Spleen (tissue), 11 donors: Measurements from ENCODE around the gene CCDC7. TPM values are rescaled to one million over a fixed set of nuclear protein-coding genes. Genes with fewer than 3 reads are reported as not detected.
"Not testable (repeated sequence)": the region's sequence is repeated elsewhere in the genome, so short reads cannot be mapped to it uniquely, and the experiment has no call there.

Experiments
- DNase-seq: peaks from one replicate; pipeline ENCODE4 v3.0.0-alpha.2; 2020
- H3K27ac ChIP-seq, 8 donors: fragments of 200-600 bp; sonication (generic) in 7 of 8; 1 replicate in 4 of 8; 2 replicates in 4 of 8; pipeline versions ENCODE4 v1.5.0 to v1.8.0; 2016 to 2021; ENCODE audit warnings: inconsistent platforms in 4 of 8, mild to moderate bottlenecking in 4 of 8, moderate library complexity in 1 of 8
- H3K27me3 ChIP-seq, 7 donors: fragments of 200-600 bp; sonication (generic) in 6 of 7; replicated peaks in 1 of 7; 1 replicate in 4 of 7; 2 replicates in 3 of 7; pipeline versions ENCODE4 v1.5.0 to v1.8.0; 2016 to 2021; ENCODE audit warnings: inconsistent platforms in 3 of 7, mild to moderate bottlenecking in 1 of 7
- H3K36me3 ChIP-seq, 6 donors: fragments of 200-600 bp; sonication (generic) in 5 of 6; 1 replicate in 4 of 6; 2 replicates in 2 of 6; pipeline versions ENCODE4 v1.5.0 to v1.8.0; 2016 to 2021; ENCODE audit warnings: inconsistent platforms in 2 of 6
- H3K4me1 ChIP-seq, 6 donors: fragments of 200-600 bp; sonication (generic) in 5 of 6; 1 replicate in 3 of 6; 2 replicates in 3 of 6; pipeline versions ENCODE4 v1.5.0 to v1.8.0; 2016 to 2021; ENCODE audit warnings: inconsistent platforms in 3 of 6
- H3K4me3 ChIP-seq, 8 donors: fragments of 200-600 bp; sonication (generic) in 7 of 8; 1 replicate in 4 of 8; 2 replicates in 4 of 8; pipeline versions ENCODE4 v1.5.0 to v1.8.0; 2016 to 2021; ENCODE audit warnings: inconsistent platforms in 4 of 8, mild to moderate bottlenecking in 4 of 8, moderate library complexity in 2 of 8
- H3K9me3 ChIP-seq, 8 donors: fragments of 200-600 bp; sonication (generic) in 7 of 8; 1 replicate in 4 of 8; 2 replicates in 4 of 8; pipeline versions ENCODE4 v1.5.0 to v1.8.0; 2016 to 2021; ENCODE audit warnings: inconsistent platforms in 4 of 8
- POLR2A ChIP-seq, 3 donors: fragments of 450-650 bp; IDR thresholded peaks; one replicate each; pipeline ENCODE4 v1.5.1; 2017; ENCODE audit warnings: antibody characterized with exemption in 3 of 3, mild to moderate bottlenecking in 1 of 3
- POLR2AphosphoS5 ChIP-seq, 3 donors: sonication (generic); formaldehyde crosslinking; IDR thresholded peaks; one replicate each; pipeline ENCODE4 v1.5.1; 2017; ENCODE audit warnings: antibody characterized with exemption in 3 of 3
- WGBS, 5 donors: extraction: QIAGEN DNeasy Blood & Tissue Kit in 3 of 5; methylation state at CpG; one replicate each; pipeline versions ENCODE4 v1.1.5 to v1.1.7; 2013 to 2018; 5-methylcytosine and 5-hydroxymethylcytosine counted together
- intact Hi-C: fragments of 100-400 bp; cut with DNase I; formaldehyde crosslinking; loops from one replicate; pipeline ENCODE4 v1.15.0; 2023; ENCODE audit warnings: low total_unique reads
- polyA plus RNA-seq, 3 donors: library from polyadenylated mRNA; stranded (reverse); fragments of 200-250 nt; gene quantifications; one replicate each; pipeline ENCODE4 v1.2.1, GENCODE V29; 2013
- total RNA-seq, 7 donors: library from RNA; depleted of rRNA in 3 of 7; stranded (reverse); fragments of >200 nt in 3 of 7; fragmentation: NEBNext Ultra II Directional in 4 of 7; extraction: Animal tissue kit (Norgen Biotek cat#: 25700) in 4 of 7; gene quantifications; one replicate each; pipeline versions ENCODE4 v1.1.0 to v1.2.1, GENCODE V29; 2016 to 2021
- TF ChIP-seq, protein P1 (sequence below), 11 experiments: fragments of 200-600 bp in 7 of 11; fragments of 450-650 bp in 4 of 11; sonication (generic) in 4 of 11; IDR thresholded peaks in 8 of 11; conservative IDR thresholded peaks in 3 of 11; 1 replicate in 7 of 11; 2 replicates in 4 of 11; pipeline versions ENCODE4 v1.4.0 to v1.8.0; 2016 to 2021; ENCODE audit warnings: antibody characterized with exemption in 11 of 11, inconsistent platforms in 4 of 11, mild to moderate bottlenecking in 1 of 11
- donor health status: healthy with polysubstance abuse.
- donor health status: DM: no; HTN: no; CAD: no; lungs with moderate emphysema.
- donor health status: DM: no; HTN: no; CAD: no.
- donor health status: Bipolar disorder and iron deficiency.
- donor health status: healthy.
- donor health status: DM: no; HTN: no; CAD: no.
- donor health status: DM: yes; HTN: yes; CAD: no.

The CCDC7 gene
- total and polyA plus RNA-seq, 10 donors = 0.70 to 32.6 (median 22.9) TPM

- intact Hi-C loops = no loop called here
These were observed 342.4 kb downstream of the CCDC7 start for GRCh38 chr10:32788359-32788758.

GRCh38 chr10:32790483-32790882, 344.5 kb downstream of the CCDC7 start:
- Histone ChIP-seq H3K9me3 (peaks cover 0 to 29% (median 0%) of the 10 kb centered on the region in 8 donors), H3K27ac (no peak overlapping the region), H3K4me3 (no peak overlapping the region), H3K36me3 (no peaks in the 10 kb centered on the region), H3K27me3 (no peaks in the 10 kb centered on the region), H3K4me1 (no peaks in the 10 kb centered on the region)
- no peak for DNase-seq
- no peak for TF ChIP-seq POLR2A (IDR thresholded peaks at IDR 0.05)
- no peak for TF ChIP-seq POLR2AphosphoS5 (IDR thresholded peaks at IDR 0.05)
- WGBS, 5 donors = 85 to 100% (median 100%) methylated on average over 1 of the region's 1 CpG
- intact Hi-C loops = loop anchor here (10.0 kb wide), 1 partner anchor 364 kb away; no protein-coding TSS in a partner anchor

More at GRCh38 chr10:32788359-32788758, 342.4 kb downstream of the CCDC7 start:
- H3K4me1 ChIP-seq = no peaks in the 10 kb centered on the region
- no peak overlapping the region for H3K4me3 ChIP-seq
- no peak for DNase-seq
- TF ChIP-seq POLR2A (IDR thresholded peaks at IDR 0.05) (no peak), POLR2AphosphoS5 (IDR thresholded peaks at IDR 0.05) (no peak)
- TF ChIP-seq, protein P1, sequence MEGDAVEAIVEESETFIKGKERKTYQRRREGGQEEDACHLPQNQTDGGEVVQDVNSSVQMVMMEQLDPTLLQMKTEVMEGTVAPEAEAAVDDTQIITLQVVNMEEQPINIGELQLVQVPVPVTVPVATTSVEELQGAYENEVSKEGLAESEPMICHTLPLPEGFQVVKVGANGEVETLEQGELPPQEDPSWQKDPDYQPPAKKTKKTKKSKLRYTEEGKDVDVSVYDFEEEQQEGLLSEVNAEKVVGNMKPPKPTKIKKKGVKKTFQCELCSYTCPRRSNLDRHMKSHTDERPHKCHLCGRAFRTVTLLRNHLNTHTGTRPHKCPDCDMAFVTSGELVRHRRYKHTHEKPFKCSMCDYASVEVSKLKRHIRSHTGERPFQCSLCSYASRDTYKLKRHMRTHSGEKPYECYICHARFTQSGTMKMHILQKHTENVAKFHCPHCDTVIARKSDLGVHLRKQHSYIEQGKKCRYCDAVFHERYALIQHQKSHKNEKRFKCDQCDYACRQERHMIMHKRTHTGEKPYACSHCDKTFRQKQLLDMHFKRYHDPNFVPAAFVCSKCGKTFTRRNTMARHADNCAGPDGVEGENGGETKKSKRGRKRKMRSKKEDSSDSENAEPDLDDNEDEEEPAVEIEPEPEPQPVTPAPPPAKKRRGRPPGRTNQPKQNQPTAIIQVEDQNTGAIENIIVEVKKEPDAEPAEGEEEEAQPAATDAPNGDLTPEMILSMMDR (IDR thresholded peaks at IDR 0.05 in 8 of 11, conservative IDR thresholded peaks at IDR 0.05 in 3 of 11) = no peak
- peaks cover 0 to 29% (median 0%) of the 10 kb centered on the region in 8 donors for H3K9me3 ChIP-seq
- no peak overlapping the region for H3K27ac ChIP-seq
- no peaks in the 10 kb centered on the region for H3K36me3 ChIP-seq
- H3K27me3 ChIP-seq = no peaks in the 10 kb centered on the region

GRCh38 chr10:32793033-32793432, 347.1 kb downstream of the CCDC7 start:
- Histone ChIP-seq H3K4me1 (no peaks in the 10 kb centered on the region), H3K36me3 (no peaks in the 10 kb centered on the region), H3K27me3 (no peaks in the 10 kb centered on the region), H3K9me3 (peaks cover 0 to 17% (median 0%) of the 10 kb centered on the region in 8 donors), H3K27ac (no peak overlapping the region), H3K4me3 (no peak overlapping the region)
- no peak for DNase-seq
- TF ChIP-seq, protein P1 (IDR thresholded peaks at IDR 0.05 in 8 of 11, conservative IDR thresholded peaks at IDR 0.05 in 3 of 11) = no peak
- TF ChIP-seq POLR2A (IDR thresholded peaks at IDR 0.05) = no peak
- no peak for TF ChIP-seq POLR2AphosphoS5 (IDR thresholded peaks at IDR 0.05)
- intact Hi-C loops = loop anchor here (10.0 kb wide), 1 partner anchor 362 kb away; no protein-coding TSS in a partner anchor

GRCh38 chr10:32795598-32796183, 349.8 kb downstream of the CCDC7 start:
- 59 to 72% (median 69%) methylated on average over 2 of the region's 2 CpGs for WGBS, 5 donors
- no peak overlapping the region for H3K27ac ChIP-seq
- DNase-seq = no peak
- intact Hi-C loops = loop anchor here (2.0 to 10.0 kb wide), 2 partner anchors 215 to 359 kb away; no protein-coding TSS in a partner anchor
- H3K4me3 ChIP-seq = no peak overlapping the region
- no peaks in the 10 kb centered on the region for H3K27me3 ChIP-seq
- H3K4me1 ChIP-seq = no peaks in the 10 kb centered on the region
- TF ChIP-seq, protein P1 (IDR thresholded peaks at IDR 0.05 in 8 of 11, conservative IDR thresholded peaks at IDR 0.05 in 3 of 11) = peak in 10 of 11 experiments; percentile 35 to 80 (median 56)
- no peak for TF ChIP-seq POLR2AphosphoS5 (IDR thresholded peaks at IDR 0.05)
- H3K9me3 ChIP-seq = no peaks in the 10 kb centered on the region
- H3K36me3 ChIP-seq = no peaks in the 10 kb centered on the region

DNA sequence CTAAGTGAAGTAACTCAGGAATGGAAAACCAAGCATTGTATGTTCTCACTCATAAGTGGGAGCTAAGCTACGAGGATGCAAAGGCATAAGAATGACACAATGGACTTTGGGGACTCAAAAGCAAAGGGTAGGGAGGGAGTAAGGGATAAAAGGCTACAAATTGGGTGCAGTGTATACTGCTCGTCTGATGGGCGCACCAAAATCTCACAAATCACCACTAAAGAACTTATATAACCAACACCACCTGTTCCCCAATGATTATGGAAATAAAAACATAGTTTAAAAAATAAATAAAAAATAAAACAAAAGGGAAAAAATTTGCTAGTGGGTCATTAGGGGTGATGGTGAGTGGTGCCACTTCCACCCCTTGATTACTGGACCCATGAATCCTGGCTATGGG, 351.5 kb downstream of the CCDC7 start:
- H3K4me1 ChIP-seq, H3K27me3 ChIP-seq, DNase-seq, H3K27ac ChIP-seq, H3K4me3 ChIP-seq, H3K9me3 ChIP-seq, H3K36me3 ChIP-seq: not testable (repeated sequence)
- intact Hi-C loops = loop anchor here (10.0 kb wide), 1 partner anchor 357 kb away; no protein-coding TSS in a partner anchor
- 86 to 96% (median 91%) methylated on average over 3 of the region's 3 CpGs for WGBS, 5 donors
